GM21786 (cell line): Measurements from ENCODE around the gene PARD6A.

Experiments used
- ATAC-seq: cut with Tn5 transposase; IDR thresholded peaks from one replicate; pipeline ENCODE4 v1.9.1; 2021; ENCODE audit not compliant: unreplicated experiment

The PARD6A gene

DNA sequence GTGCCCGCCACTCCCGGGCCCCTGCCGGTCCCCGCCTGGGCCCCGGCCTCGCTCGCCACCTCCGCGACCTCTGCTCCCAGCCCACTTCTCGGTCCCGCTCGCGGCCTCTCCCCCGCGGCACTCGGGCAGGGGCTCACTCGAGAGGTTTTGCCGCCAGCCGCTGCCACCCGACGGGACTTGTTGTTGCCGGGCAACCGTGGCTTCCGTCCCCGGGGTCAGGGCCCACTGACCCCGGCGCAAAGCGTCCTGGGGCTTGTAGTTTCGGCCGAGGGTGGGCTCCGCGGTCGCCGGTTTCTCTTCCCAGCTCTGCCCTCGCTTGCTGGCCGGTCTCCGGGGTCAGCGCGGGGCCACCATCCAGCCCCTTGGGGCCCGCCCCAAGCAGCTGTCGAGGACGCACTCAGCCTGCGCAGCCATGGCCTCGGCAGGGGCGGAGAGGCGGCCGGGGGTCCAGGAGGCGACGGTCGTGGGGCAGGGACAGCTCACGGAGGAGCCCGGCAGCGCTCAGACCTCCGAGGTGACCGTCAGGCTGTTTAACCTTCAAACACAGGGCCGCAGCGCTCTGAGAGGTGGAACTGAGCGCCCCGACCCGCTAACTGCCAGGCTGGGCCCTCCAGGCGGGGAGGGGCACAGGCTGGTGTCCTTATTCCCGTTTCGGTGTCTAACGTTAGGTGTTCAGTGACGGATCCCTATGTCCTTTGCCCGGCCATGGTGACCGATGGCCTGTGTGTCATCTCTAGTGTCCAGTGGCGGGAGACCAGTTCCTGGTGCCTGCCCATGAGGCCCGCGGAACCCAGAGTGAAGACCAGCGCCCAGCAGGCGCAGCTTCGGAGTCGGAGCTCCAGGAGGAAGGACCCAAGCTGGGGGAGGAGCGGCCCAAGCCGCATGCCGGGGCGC is 6.0 kb downstream of the PARD6A start, which contains the start of the genes C16orf86 and ENKD1:
Gene C16orf86 (plus strand): TSS at position 256 of the 894 bp plus-strand sequence. CDS start 157 bp downstream, at position 413.
Gene ENKD1 (minus strand): TSS at position 192 of the 894 bp plus-strand sequence. CDS start 308 bp downstream, outside the sequence.
- peak; percentile 50 for ATAC-seq

DNA sequence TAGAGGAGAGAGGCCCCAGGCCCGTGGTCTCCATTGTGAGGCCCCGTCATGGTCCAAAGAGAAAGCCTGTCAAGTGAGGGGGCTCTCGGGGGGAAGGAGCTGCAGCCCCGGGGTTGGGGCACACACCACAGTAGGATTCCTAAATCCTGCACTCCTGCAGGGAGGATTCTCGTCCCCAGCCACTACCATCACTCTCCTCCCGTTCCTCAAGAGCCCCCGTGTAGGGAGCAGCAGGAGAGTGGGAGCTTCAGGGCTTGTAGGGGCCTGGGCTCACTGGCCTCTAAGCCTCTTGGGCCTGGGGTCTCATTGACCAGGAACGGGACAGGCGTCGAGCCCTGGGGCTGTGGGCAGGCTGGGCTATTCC is 6.7 kb downstream of the PARD6A start:
- ATAC-seq = no peak

DNA sequence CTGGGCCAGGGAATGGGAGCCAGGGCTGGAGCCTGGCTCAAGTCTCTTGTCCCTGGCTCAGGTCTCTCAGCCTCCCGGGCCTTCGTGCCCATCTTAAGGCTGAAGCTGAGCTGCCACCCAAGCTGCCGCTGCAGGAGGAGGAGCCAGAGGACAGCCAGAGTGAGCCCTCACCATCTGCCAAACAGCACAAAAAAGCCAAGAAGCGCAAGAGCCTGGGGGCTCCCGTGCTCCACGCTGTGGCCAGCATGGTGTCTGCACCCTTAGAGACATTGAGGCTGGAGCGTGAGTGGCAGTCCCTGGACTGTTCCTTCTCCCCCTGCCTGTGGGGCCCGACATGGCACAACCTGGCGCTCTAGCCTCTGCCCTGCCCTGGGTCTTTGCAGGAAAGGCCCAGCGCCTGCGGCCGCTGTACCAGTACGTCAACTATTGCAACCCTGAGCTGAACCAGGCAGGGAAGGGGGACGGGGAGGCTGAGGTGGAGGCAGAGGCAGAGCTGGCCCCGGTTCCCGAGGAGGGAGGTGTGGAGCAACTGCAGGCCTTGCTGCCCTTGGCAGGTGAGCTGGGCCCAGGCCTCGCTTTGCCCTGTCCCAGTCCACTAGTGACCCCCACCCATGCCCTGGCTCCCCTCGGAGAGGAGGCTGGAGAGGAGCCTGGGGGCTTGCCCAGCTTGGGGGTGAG is 7.2 kb downstream of the PARD6A start:
- ATAC-seq = peak; percentile 70

DNA sequence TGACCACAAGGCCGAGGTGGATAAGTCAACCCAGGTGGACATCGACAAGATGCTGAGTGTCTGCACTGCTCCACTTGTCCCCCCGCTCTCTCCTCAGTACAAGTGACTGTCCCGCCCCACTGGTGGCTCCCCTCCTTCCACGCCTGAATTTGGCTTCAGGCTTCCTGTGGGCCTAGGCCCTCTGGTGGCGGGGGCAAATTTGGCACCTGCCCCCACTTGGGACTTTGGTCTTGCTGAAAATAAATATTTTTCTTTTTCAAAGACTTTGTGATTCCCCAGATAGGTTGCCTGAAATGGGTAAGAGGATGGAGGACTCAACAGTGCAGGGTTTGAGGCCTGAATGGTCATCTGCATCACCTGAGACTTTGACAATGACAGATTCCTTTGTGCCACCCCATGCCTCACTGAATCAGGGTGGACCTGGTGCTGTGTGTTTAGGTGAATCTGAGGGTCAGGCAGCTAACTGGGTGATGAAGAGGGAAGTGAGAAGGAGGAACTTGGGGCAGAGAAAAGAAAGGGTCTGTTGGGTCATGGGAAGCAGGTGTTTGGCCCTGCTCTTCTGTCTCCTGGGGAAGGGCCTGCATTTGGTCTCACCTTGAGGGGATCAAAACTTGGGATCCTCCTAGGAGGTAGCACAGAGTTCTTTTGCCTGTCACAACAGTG is 7.9 kb downstream of the PARD6A start:
- no peak for ATAC-seq

DNA sequence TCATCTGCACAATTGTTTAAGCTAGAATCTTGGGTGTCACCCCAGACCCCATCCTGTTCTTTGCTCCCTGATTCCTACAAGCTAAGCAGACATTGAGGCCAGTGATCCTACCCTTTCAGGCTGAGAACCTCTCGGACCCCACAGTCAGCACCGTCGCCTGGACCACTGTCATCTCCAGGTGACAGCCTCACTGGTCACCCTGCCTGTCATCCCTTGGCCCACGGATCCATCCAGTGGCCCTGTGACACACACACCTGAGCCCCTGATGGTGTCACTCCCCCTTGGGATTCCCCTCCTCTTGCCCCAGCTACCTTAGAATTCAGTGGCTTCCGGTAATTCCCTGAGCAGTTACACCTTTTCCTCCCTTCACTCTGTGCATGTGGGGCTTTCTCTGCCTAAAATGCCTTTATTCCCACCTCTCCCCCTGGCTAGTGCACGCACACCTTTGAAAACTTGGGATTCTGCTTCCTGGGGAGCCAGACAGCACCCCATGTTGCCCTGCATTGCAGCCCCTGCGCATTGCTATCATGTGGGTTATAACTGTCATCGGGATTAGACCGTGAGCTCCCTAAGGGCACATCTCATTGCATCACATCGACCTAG is 8.8 kb downstream of the PARD6A start:
- ATAC-seq = no peak

DNA sequence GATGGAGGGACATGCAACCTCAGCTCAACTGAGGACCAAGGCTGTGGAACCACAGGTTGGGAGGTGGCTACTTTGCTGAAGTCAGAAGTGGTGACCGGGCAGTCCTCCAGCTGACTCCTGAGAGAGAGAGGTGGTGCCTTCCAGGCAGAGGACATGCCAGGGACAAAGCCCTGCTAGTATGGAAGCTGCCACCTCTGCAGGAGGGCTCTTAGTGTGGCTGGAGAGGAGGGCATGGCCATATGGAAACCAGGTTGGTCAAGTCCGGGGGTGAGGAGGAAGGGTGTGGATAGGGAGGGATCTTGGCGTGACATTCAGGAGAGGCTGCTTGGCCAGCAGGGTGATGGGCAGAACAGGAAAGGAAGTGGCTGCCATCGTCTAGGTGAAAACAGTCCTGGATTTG is 11.5 kb downstream of the PARD6A start:
- no peak for ATAC-seq

DNA sequence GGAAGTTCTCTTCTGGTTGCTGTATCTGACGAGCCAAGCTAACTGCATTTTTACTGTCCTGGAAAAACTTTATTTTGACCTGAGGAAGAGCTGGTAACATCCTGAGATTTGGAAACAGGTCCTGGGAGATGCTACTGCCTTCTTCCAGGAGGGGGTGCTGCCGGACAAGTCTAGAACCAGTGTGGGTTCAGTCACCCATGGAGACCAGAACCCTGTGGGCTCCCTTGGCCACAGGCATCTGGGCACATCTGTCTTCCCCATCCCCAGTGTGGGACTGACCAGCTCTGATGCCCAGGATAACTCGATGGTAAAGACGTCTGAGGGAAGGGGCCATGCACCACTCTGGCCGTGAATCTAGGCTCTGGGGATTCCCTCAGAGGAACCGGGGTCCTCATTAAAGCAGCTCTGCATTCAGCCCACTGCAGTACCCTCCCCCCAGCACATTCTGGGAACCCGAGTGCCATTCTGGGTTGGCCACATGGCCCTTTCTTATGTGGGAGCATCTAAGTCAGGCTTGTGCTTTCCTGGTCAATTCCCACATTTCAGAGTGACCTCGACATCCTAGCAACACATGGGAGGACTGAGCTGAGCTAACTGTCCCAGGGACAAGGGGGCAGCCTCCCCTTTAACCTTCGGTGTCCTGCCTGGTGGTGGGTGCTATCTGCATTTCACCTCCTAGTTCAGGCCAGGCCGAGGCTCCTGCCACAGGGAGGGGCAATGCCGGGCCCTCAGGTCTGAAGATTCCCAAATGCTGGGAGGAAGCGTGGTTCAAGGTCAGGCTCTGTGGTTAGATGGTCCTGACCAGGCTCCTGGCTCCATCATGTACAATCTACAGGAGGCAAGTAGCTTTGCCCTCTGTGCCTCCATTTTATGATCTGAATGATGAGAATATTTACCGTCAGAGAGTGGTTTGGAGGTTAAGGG is 12.2 kb downstream of the PARD6A start:
- no peak for ATAC-seq

DNA sequence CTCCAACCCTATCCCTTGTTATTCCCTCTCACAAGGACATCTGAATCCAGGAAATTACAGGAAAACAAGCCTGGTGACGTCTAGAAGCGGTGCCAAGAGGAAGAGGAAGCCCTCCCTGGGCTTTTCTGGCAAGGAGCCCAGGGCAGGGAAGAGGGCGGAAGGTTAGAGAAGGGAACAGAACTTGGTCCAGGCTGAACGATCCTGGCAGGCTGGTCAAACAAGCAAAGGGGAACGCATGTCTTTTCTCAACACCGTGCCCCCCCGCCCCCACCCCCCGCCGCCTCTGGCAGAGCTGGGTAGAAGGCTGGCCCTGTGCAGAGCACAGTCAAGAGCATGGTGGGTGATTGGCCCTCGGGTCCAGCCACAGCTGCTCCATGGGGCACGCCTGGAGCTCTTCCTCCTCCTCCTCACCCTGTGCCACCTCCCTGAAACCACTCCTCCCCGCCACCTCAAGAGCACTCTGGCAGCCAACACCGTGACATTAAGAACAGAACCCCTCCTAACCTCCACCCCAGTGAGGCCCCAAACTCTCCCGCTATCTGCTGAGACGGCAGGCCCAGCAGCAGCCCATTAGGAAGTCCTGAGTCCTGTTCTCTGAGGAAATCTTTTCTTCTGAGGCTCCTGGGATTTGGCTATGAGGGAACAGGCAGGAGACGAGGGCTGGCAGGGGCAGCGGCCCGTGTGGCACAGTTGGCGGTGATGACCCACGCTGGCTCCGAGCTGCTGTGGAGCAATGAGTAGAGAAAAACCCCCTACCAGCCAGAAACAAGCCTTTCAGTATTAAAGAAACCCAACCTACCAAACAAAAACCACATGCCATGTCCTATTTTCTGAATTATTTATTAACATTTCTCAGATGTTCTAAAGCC is 13.2 kb downstream of the PARD6A start:
- ATAC-seq = no peak

DNA sequence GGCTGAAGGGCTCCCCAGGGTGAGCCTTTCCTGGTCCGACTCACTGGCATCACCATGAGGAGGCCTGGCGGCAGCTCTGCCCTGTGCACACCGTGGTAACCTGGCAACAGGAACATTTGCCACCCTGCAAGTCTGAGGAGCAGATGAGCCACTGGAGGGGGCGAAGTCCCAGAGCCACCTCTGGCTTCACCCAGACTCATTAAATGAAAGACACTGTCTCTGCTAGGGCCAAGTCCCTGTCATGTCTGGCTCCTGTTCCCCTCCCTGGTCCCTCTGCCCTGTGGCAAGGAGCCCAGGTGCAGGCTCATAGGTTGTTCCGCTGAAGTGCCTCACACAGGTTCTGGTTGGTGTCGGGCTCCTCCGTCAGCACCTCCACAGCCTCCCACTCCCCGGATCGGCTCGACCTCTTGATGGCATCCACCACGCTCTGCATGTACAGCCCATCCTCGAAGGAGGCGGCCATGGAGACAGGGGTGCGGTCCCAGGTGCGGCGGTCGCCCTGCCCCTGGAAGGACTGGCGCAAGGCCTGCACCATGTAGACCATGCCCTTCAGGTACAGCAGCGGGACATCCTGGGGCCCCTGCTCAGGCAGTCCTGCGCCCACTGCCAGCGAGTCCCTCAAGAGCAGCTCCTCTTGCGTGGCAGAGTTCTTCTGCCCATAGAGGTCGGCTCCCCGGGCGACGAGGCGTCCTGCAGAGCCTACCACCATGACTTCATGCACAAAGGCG is 14.3 kb downstream of the PARD6A start:
- no peak for ATAC-seq

DNA sequence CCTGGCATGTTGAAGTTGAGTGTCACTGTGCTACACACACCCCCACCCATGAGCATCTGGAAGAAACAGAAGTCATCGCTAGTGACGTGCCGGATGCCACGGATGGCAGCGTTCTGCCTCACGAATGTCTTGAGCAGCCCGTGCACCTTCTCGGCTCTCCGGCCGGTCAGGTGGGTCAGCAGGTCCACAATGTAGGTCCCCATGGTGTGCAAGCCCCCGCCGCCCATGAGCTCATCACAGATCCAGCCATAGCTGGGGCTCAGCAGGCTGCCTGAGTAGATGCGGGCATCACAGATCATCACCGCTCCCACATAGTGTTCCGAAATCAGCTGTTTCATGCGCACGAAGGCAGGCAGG is 14.8 kb downstream of the PARD6A start:
- no peak for ATAC-seq

DNA sequence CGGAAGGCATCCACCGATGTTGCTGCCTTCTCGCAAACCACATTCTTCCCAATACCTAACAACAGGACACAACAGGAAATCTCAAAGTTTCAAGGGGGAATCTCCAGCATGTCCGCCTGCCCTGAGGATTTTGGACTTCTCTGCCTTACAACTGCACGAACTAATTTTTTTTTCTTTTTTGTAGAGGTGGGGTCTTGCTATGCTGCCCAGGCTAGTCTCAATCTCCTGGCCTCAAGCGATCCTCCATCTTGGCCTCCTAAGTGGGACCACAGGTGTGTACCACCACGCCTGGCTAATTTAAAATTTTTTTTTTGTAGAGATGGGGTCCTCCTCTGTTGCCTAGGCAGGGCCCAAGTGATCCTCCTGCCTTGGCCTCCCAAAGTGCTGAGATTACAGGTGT is 15.2 kb downstream of the PARD6A start:
- ATAC-seq = no peak

DNA sequence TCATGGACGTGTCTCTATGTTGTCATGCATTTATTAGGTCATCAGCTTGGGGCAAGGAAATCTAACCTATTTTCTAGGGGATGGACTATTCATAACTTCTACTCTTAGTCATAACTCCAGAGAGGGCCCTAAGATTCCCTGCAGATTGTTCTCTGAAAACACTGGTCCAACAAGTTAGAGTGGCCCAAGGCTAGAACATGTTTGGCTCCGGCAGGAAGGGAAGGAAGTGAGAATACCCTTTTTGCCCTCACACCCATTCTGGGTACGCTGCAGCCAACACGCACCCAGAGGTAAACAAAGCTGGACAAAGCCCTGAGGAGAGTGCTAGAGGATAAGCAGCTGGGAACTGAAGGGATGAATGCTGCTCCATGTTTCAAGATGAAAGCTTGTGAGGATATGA is 15.8 kb downstream of the PARD6A start:
- no peak for ATAC-seq

DNA sequence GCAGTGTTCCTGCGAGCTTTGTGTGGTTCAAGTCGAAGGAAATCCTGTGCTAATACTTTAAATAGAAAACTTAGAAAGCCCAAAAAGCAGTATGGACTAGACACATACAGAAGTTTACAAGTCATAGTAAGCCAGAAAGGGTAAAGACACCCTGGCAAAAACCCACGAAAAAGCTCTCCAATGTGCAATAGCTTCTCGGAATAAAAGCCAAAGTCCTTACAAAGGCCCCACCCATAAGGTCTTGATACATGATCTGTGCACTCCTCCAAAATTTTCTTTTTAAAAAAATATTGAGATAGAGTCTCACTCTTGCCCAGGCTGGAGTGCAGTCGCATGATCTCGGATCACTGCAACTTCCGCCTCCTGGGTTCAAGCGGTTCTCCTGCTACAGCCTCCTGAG is 16.2 kb downstream of the PARD6A start:
- no peak for ATAC-seq

DNA sequence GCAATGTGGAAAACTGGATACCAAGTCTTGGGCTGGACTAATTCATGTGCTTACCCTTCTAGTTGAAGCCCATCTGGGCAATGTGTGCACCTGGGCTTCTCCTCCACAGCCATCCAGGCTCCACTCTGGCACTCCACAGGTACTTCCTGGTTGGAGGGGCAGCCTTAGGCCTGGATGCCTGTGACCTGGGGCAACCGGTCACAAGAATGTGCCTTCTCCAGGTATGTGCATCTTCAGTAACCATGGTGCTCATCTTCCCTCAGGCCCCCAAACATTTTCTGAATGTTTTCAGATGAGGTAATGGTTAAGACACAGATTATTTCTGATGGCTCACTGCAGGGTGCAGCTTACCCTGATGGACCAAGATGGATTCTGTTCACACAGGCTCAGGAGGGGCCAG is 17.0 kb downstream of the PARD6A start:
- no peak for ATAC-seq

DNA sequence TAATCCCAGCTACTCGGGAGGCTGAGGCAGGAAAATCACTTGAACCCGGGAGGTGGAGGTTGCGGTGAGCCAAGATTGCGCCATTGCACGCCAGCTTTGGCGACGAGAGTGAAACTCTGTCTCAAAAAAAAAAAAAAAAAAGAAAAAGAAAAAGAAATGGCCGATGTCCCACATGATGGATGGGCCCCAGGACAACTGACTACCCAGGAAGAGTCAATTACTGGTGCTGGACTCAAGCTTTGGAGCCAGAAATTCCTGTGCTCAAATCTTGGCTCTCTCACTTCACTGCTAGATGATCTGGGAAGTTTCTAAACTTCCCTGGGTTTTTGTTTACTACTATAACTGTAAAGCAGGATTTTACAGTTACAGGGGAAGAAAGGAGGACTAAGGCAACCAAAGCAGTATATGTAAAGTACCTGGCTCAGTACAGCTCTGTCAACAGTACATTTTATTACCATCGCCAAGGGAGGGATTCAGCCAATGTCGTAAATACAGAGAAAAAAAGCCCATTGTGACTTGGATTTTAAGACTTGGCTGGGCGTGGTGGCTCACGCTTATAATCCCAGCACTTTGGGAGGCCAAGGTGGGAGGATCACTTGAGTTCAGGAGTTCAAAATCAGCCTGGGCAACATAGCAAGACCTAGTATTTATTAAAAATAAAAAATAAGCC is 17.7 kb downstream of the PARD6A start:
- ATAC-seq = no peak

DNA sequence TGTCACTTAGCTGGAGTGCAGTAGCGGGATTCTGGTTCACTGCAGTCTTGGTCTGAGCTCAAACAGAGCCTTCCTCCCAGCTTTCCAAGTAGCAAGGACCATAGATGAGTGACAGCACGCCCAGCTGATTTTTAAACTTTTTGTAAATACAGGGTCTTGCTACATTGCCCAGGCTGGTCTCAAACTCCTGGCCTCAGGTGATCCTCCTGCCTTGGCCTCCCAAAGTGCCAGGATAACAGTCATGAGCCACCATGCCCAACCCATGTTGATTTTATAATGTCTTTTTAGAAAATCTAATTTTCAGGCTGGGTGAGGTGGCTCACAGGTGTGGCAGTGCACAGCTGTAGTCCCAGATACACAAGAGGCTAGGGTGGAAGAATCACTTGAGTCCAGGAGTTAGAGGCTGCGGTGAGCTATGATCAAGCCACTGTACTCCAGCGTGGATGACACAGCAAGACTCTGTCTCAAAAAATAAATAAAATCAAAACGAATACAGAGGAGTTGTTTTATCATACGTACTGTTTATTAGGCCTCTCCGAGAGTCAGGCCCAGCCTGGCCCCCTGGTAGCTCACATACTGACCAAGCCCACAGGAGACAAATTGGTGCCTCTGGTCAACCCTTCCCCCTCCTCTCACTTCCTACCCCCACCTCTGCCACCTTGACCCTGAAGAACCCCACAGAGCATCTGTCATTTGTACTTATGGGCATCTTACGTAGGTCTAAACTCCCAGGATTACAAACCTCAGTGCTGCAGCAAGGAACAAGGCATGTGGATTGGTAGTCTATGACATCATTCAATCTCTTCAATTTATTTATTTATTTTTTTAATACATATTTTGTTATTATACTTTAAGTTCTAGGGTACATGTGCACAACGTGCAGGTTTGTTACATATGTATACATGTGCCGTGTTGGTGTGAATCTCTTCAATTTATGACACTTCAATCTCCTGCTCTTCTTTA is 19.5 kb downstream of the PARD6A start:
- no peak for ATAC-seq

DNA sequence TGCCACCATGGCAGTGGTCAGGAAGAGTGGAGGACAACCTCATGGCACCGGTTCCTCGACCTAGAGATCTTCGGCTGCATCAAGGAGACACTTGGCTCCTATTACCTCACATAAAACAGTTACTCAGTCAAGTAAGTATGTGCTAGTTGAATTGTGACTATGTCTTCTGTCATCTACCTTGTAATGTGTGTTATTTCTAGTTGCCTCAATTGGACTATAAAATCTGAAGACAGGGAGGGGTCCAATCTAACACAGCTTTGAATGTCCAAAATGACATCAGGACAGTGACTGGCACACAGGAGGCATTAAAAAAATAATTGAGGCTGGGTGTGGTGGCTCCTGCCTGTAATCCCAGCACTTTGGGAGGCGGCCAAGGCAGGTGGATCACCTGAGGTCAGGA is 23.0 kb downstream of the PARD6A start:
- ATAC-seq = no peak
